Measurements from ENCODE around the gene OR9G1.

Gene OR9G1

DNA sequence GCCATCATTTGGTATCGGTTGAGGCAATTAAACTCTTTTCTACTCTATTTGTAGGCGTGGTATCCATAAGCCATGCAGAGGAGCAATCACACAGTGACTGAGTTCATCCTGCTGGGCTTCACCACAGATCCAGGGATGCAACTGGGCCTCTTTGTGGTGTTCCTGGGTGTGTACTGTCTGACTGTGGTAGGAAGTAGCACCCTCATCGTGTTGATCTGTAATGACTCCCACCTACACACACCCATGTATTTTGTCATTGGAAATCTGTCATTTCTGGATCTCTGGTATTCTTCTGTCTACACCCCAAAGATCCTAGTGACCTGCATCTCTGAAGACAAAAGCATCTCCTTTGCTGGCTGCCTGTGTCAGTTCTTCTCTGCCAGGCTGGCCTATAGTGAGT, 41.2 kb downstream of the OR9G1 start:
- Histone ChIP-seq H3K36me3 (ENCODE audit: insufficient read depth, insufficient read length, low read length) (no peaks in the 10 kb centered on the region), H3K4me1 (ENCODE audit: insufficient read depth, insufficient read length) (no peaks in the 10 kb centered on the region), H3K27me3 (ENCODE audit: insufficient read depth, insufficient read length) (no peaks in the 10 kb centered on the region), H3K9me3 (ENCODE audit: insufficient read depth, low read length) (no peaks in the 10 kb centered on the region), H3K9ac (ENCODE audit: insufficient read length, low read depth) (no peak overlapping the region), H3K4me3 (ENCODE audit: insufficient read length, low read depth) (no peak overlapping the region)
- DNase-seq (ENCODE audit: low read depth, low spot score), result no peak
- TF ChIP-seq SUZ12 (IDR thresholded peaks at IDR 0.05; ENCODE audit: extremely low read depth, insufficient read depth, insufficient read length), result no peak
- TF ChIP-seq YY1 (IDR thresholded peaks at IDR 0.05; ENCODE audit: insufficient read depth, insufficient read length), result no peak
- no peak for TF ChIP-seq ZNF274 (IDR thresholded peaks at IDR 0.05; ENCODE audit: low read depth, low read length)

DNA sequence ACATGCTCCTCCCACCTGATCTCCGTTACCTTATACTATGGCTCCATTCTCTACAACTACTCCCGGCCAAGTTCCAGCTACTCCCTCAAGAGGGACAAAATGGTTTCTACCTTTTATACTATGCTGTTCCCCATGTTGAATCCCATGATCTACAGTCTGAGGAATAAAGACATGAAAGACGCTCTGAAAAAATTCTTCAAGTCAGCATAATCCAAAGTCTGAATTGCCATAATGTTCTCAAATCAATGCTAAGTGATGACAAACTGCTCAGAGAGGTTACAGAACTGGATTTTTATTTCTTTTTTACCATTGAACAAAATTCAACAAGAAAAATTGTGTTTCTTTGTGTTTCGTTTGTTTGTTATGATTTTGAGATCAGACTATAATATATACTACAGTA, 42.0 kb downstream of the OR9G1 start:
- Histone ChIP-seq H3K4me3 (ENCODE audit: insufficient read length, low read depth) (no peak overlapping the region), H3K9ac (ENCODE audit: insufficient read length, low read depth) (no peak overlapping the region), H3K4me1 (ENCODE audit: insufficient read depth, insufficient read length) (no peaks in the 10 kb centered on the region), H3K36me3 (ENCODE audit: insufficient read depth, insufficient read length, low read length) (no peaks in the 10 kb centered on the region), H3K27me3 (ENCODE audit: insufficient read depth, insufficient read length) (no peaks in the 10 kb centered on the region), H3K9me3 (ENCODE audit: insufficient read depth, low read length) (no peaks in the 10 kb centered on the region)
- TF ChIP-seq YY1 (IDR thresholded peaks at IDR 0.05; ENCODE audit: insufficient read depth, insufficient read length) (no peak), SUZ12 (IDR thresholded peaks at IDR 0.05; ENCODE audit: extremely low read depth, insufficient read depth, insufficient read length) (no peak), ZNF274 (IDR thresholded peaks at IDR 0.05; ENCODE audit: low read depth, low read length) (no peak)
- DNase-seq (ENCODE audit: low read depth, low spot score), result no peak

- TF ChIP-seq YY1 (IDR thresholded peaks at IDR 0.05; ENCODE audit: insufficient read depth, insufficient read length) (no peak), ZNF274 (IDR thresholded peaks at IDR 0.05; ENCODE audit: low read depth, low read length) (no peak), SUZ12 (IDR thresholded peaks at IDR 0.05; ENCODE audit: extremely low read depth, insufficient read depth, insufficient read length) (no peak)
- Histone ChIP-seq H3K4me3 (ENCODE audit: insufficient read length, low read depth) (no peak within 1 kb of the TSS), H3K4me1 (ENCODE audit: insufficient read depth, insufficient read length) (no peaks in the 10 kb centered on the region), H3K36me3 (ENCODE audit: insufficient read depth, insufficient read length, low read length) (no peaks in the 10 kb centered on the region), H3K9me3 (ENCODE audit: insufficient read depth, low read length) (no peaks in the 10 kb centered on the region), H3K27me3 (ENCODE audit: insufficient read depth, insufficient read length) (no peaks in the 10 kb centered on the region), H3K9ac (ENCODE audit: insufficient read length, low read depth) (no peak within 1 kb of the TSS)
- no peak for DNase-seq (ENCODE audit: low read depth, low spot score)
These were observed 49.7 kb downstream of the OR9G1 start, which contains the start of gene OR9G4 for GRCh38 chr11:56748597-56748996. Gene OR9G4, minus strand, starts transcription at chr11:56748697. Its CDS starts 4,931 bp downstream, at chr11:56743766.

DNA sequence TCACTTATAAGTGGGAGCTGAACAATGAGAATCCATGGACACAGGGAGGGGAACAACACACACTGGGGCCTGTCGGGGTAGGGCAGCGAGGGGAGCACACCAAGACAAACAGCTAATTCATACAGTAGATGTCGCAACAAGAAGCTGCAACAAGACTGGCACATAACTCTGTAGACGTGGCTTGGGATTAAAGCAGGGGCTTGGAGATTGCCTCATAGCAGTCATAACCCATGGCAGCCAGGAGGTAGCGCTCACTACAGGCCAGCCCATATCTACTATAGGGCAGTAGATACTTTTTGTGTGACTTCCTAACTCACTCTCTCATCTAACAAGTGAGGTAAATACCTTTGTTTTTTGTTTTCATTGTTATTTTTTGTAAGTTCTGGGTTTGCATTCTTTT, 51.3 kb downstream of the OR9G1 start:
- no peaks in the 10 kb centered on the region for H3K36me3 ChIP-seq (ENCODE audit: insufficient read depth, insufficient read length, low read length)
- H3K9ac ChIP-seq (ENCODE audit: insufficient read length, low read depth), result no peak overlapping the region
- H3K27me3 ChIP-seq (ENCODE audit: insufficient read depth, insufficient read length), result no peaks in the 10 kb centered on the region
- no peaks in the 10 kb centered on the region for H3K9me3 ChIP-seq (ENCODE audit: insufficient read depth, low read length)
- H3K4me3 ChIP-seq (ENCODE audit: insufficient read length, low read depth), result no peak overlapping the region
- no peak for DNase-seq (ENCODE audit: low read depth, low spot score)
- TF ChIP-seq ZNF274 (IDR thresholded peaks at IDR 0.05; ENCODE audit: low read depth, low read length), result no peak
- no peak for TF ChIP-seq YY1 (IDR thresholded peaks at IDR 0.05; ENCODE audit: insufficient read depth, insufficient read length)
- no peak for TF ChIP-seq SUZ12 (IDR thresholded peaks at IDR 0.05; ENCODE audit: extremely low read depth, insufficient read depth, insufficient read length)
- no peaks in the 10 kb centered on the region for H3K4me1 ChIP-seq (ENCODE audit: insufficient read depth, insufficient read length)

GRCh38 chr11:56751480-56751879, 52.6 kb downstream of the OR9G1 start:
- Histone ChIP-seq H3K9me3 (ENCODE audit: insufficient read depth, low read length) (no peaks in the 10 kb centered on the region), H3K4me3 (ENCODE audit: insufficient read length, low read depth) (no peak overlapping the region), H3K4me1 (ENCODE audit: insufficient read depth, insufficient read length) (no peaks in the 10 kb centered on the region), H3K27me3 (ENCODE audit: insufficient read depth, insufficient read length) (no peaks in the 10 kb centered on the region), H3K9ac (ENCODE audit: insufficient read length, low read depth) (no peak overlapping the region), H3K36me3 (ENCODE audit: insufficient read depth, insufficient read length, low read length) (no peaks in the 10 kb centered on the region)
- TF ChIP-seq YY1 (IDR thresholded peaks at IDR 0.05; ENCODE audit: insufficient read depth, insufficient read length) (no peak), ZNF274 (IDR thresholded peaks at IDR 0.05; ENCODE audit: low read depth, low read length) (no peak), SUZ12 (IDR thresholded peaks at IDR 0.05; ENCODE audit: extremely low read depth, insufficient read depth, insufficient read length) (no peak)
- DNase-seq (ENCODE audit: low read depth, low spot score), result no peak

Data from NT2/D1 (cell line).